ENCODE results near the gene PEAK3. TPM values are rescaled to one million over a fixed set of nuclear protein-coding genes. Genes with fewer than 3 reads are reported as not detected.

PEAK3 gene
- total and polyA plus RNA-seq, 9 of the 15 experiments (the other 6 are each of a cell fraction or from before 2014, with no cell fraction given), result 0.07 to 0.40 TPM; not detected in 7

DNA sequence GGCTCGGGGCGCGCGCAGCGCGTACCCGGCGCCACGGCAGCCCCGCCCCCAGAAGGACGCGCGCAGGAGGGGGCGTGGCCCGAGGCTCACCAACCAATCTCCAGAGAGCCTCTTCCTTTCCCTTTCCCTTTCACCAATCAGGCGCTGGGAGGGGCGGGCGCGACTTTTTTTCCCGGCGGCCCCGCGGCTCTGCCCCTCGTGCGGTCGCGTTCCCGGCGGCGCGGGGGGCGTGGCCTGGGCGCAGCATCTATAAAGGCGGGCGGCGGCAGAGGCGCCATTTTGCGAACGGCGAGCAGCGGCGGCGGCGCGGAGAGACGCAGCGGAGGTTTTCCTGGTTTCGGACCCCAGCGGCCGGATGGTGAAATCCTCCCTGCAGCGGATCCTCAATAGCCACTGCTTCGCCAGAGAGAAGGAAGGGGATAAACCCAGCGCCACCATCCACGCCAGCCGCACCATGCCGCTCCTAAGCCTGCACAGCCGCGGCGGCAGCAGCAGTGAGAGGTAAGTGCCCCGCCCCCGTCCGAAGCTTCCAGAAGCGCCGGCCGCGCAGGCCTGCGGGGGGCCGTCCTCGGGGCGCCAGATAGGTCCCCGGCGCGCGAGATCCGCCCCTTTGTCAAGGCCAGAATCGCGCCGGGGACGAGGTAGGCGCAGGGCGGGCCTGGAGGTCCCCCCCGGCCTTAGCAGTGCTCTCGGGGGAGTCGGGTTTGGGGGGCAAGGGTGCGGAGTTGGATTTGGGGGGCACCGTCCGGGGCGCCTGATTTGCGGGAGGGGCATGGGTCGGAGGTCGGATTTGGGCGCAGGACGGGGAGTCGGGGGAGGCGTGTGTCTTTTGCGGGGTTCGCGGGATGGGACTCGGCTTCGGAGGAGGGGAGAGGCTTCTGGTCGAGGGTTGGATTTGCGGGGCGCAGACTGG lies 12.5 kb downstream of the PEAK3 start (continued):
- no peak for TF ChIP-seq ZBTB40 (IDR thresholded peaks at IDR 0.05)
- no peak for TF ChIP-seq ZBTB40 (CRISPR knock-in tag; IDR thresholded peaks at IDR 0.05)
- TF ChIP-seq, protein P1, sequence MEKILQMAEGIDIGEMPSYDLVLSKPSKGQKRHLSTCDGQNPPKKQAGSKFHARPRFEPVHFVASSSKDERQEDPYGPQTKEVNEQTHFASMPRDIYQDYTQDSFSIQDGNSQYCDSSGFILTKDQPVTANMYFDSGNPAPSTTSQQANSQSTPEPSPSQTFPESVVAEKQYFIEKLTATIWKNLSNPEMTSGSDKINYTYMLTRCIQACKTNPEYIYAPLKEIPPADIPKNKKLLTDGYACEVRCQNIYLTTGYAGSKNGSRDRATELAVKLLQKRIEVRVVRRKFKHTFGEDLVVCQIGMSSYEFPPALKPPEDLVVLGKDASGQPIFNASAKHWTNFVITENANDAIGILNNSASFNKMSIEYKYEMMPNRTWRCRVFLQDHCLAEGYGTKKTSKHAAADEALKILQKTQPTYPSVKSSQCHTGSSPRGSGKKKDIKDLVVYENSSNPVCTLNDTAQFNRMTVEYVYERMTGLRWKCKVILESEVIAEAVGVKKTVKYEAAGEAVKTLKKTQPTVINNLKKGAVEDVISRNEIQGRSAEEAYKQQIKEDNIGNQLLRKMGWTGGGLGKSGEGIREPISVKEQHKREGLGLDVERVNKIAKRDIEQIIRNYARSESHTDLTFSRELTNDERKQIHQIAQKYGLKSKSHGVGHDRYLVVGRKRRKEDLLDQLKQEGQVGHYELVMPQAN (IDR thresholded peaks at IDR 0.05; ENCODE audit: borderline replicate concordance), result peak; percentile 83
- TF ChIP-seq FOXM1 (IDR thresholded peaks at IDR 0.05; ENCODE audit: low read depth), result no peak
- TF ChIP-seq FOXM1 (CRISPR knock-in tag; IDR thresholded peaks at IDR 0.05; ENCODE audit: low read depth), result no peak
- no peak for TF ChIP-seq USF2 (CRISPR knock-in tag; IDR thresholded peaks at IDR 0.05)
- TF ChIP-seq, protein P2, sequence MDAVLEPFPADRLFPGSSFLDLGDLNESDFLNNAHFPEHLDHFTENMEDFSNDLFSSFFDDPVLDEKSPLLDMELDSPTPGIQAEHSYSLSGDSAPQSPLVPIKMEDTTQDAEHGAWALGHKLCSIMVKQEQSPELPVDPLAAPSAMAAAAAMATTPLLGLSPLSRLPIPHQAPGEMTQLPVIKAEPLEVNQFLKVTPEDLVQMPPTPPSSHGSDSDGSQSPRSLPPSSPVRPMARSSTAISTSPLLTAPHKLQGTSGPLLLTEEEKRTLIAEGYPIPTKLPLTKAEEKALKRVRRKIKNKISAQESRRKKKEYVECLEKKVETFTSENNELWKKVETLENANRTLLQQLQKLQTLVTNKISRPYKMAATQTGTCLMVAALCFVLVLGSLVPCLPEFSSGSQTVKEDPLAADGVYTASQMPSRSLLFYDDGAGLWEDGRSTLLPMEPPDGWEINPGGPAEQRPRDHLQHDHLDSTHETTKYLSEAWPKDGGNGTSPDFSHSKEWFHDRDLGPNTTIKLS (IDR thresholded peaks at IDR 0.05; ENCODE audit: borderline replicate concordance, low read depth), result no peak; the same call in 1 of the 2 replicates
- no peak for TF ChIP-seq SMC3 (conservative IDR thresholded peaks at IDR 0.05; ENCODE audit: insufficient read depth, low read depth, low read length)
- TF ChIP-seq CBX1 (IDR thresholded peaks at IDR 0.05; ENCODE audit: low read depth), result peak; percentile 95
- TF ChIP-seq, protein P3, sequence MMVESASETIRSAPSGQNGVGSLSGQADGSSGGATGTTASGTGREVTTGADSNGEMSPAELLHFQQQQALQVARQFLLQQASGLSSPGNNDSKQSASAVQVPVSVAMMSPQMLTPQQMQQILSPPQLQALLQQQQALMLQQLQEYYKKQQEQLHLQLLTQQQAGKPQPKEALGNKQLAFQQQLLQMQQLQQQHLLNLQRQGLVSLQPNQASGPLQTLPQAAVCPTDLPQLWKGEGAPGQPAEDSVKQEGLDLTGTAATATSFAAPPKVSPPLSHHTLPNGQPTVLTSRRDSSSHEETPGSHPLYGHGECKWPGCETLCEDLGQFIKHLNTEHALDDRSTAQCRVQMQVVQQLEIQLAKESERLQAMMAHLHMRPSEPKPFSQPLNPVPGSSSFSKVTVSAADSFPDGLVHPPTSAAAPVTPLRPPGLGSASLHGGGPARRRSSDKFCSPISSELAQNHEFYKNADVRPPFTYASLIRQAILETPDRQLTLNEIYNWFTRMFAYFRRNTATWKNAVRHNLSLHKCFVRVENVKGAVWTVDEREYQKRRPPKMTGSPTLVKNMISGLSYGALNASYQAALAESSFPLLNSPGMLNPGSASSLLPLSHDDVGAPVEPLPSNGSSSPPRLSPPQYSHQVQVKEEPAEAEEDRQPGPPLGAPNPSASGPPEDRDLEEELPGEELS (CRISPR knock-in tag; IDR thresholded peaks at IDR 0.05; ENCODE audit: borderline replicate concordance), result peak; percentile 40; the same call in 1 of the 2 replicates
